Measurements from ENCODE around the gene TFAP2C.

- no peak for TF ChIP-seq CTCF (IDR thresholded peaks at IDR 0.05; ENCODE audit: extremely low read depth in 1 of 2, insufficient read depth in 1 of 2, low read depth in 1 of 2, low read length in 2 of 2)
- TF ChIP-seq POLR2A (IDR thresholded peaks at IDR 0.05; ENCODE audit: low read depth, low read length): no peak
Measured at GRCh38 chr20:56683077-56683865, 54.2 kb downstream of the TFAP2C start.

All from endothelial cell of umbilical vein (primary cell).